Measurements from ENCODE around the gene CPNE8.
A peak's percentile ranks its signal among the peaks of the same experiment; 100 is the strongest.

The CPNE8 gene

DNA sequence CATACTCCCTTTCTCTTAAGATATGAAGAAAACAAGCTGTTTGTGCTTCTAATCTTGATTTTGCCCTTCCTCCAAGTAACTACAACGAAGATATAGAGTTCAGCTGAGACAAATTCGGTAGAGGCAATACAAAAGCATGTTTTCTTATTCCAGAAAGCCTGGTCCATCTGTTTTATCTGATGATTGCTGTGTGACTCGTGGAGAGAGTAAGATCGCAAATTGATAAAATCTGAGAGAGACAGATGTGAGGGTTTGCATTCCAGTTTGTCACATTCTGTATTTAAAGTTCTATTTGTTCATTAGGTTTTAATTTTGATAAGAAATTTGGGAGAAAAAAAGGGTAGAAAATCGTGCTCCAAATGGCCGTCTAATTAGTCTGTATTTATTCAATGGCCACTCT, 192.1 kb downstream of the CPNE8 start:
- DNase-seq, result peak; percentile 3

GRCh38 chr12:38711054-38711453, 194.3 kb downstream of the CPNE8 start:
- no peak for DNase-seq

DNA sequence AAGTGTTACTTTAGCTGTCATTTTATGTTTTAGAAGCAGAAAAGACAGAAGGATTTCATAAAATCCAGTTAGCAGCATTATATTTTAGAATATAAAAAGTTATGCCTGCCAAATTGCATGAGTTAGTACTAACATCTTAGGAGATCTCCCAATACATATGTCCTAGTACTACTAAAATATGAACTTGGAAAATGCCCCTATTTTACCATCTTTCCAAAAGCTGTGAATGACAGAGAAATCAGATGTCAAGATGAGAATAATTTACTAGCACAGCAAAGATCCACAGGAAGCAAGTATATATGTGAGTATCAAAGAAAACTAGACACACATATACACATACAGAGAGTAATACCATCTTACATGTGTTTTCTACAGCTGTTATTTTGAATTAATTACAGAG, 196.9 kb downstream of the CPNE8 start:
- no peak for DNase-seq

- no peak for DNase-seq
These were observed 197.7 kb downstream of the CPNE8 start for GRCh38 chr12:38707648-38708047.

GRCh38 chr12:38697289-38697688, 208.1 kb downstream of the CPNE8 start:
- DNase-seq, result no peak

GRCh38 chr12:38695057-38695456, 210.3 kb downstream of the CPNE8 start:
- DNase-seq, result no peak

DNA sequence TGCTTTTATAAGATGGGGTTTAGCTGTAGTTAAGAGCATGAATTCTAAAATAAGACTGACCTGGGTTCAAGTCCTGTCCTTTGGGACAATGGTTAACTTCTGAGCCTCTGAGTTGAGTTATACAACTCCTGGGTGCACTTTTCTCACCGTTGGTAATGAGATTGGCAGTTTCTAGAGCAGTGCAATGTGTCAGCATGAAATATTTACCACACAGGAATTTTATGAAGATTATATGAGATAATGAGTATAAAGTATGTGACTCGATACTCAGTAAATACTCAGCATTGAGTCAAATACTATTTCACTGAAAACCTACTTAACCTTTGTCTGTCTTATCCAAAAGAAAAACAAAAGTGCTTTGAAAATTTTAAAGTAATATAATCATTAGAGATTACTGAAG, 214.2 kb downstream of the CPNE8 start:
- no peak for DNase-seq

DNA sequence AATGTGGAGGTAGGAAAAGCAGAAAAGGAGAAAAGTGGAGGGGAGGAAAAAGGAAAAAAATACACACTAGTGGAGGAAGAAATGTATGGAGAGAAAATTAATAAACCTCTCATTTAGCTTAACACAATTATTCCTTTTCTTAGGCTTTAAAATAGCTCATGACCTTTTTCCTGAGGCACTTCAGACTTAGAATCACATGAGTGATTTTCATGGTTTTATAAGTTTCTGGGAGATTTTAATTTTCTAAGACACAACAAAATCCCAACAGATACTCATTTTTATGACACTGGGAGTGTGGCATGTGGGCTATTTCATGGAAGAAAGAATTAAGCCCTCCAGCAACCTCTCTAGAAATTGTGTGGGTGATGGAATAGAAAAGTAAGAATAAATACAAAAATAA, 214.7 kb downstream of the CPNE8 start:
- DNase-seq, result no peak

GRCh38 chr12:38689704-38690103, 215.7 kb downstream of the CPNE8 start:
- no peak for DNase-seq

GRCh38 chr12:38689195-38689594, 216.2 kb downstream of the CPNE8 start:
- no peak for DNase-seq

DNA sequence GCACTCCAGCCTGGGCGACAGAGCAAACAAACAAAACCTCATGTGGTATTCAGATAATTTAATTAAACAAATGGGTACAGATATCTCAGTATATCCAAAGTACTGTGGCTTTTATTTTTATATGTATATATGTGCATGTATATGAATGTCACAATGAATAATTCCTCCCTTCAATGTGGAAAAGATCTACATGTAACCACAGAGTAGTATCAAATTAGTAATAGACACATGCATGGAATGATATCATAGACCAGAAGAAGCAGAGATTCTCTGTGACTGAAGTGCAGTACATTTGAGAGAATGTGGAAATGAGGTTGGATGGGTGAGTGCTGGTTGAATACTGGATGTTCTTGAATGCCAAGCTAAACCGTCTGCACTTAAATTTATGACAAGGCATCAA, 222.9 kb downstream of the CPNE8 start:
- no peak for DNase-seq

DNA sequence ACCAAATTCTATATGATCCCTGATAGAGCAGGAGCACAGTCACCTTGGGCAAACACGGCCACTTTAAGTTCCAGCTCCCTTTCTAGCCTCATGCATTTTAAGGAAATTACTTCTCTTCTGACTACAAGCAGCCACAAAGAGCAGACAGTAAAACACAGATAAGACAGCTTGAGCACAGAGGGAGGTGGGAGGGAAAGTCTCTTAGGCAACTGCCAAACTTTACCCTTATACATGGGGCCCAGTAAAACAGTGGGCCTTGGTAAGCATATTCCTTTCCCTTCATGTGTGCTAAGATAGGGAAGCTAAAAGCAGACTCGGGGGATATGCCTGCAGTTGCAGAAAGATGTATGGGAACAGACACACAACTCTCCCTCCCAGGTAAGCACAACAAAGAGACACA, 235.9 kb downstream of the CPNE8 start:
- peak; percentile 95 for DNase-seq

DNA sequence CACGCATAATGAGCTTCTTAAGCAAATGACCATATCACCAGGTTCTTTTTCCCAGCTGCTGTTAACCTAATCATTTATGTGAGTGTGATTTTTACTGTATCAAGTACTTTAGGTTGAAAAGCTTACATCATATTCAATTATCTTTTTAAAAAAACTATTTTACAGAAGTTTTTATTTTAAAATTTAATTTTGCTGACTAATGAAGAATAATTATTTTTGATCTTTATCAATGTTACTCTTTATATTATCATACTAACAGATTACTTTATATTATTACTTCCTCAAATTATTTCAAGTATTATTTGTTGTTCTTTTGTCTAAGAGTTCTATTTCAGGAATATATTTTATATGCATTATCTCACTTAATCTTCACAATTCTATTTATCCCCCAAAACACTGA, 236.3 kb downstream of the CPNE8 start:
- DNase-seq, result peak; percentile 8

DNA sequence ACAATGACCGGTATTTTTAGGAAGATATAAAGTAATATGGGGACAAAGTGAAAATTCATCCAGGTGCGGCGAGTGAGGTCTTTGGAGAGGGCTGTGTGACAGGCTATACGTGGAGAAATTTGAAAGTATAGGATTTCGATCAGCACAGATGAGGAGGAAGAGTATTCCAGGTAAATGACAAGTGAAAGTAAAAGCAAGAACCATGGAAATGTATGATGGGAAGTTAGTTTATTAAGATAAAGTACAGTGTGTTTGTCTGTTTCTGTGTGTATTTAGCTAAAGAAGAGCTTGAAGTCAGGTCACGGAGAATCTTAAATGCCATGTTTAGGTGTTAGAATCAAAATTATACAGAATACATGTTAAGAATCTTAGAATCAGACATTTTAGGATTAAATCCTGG, 239.0 kb downstream of the CPNE8 start:
- DNase-seq, result no peak

DNA sequence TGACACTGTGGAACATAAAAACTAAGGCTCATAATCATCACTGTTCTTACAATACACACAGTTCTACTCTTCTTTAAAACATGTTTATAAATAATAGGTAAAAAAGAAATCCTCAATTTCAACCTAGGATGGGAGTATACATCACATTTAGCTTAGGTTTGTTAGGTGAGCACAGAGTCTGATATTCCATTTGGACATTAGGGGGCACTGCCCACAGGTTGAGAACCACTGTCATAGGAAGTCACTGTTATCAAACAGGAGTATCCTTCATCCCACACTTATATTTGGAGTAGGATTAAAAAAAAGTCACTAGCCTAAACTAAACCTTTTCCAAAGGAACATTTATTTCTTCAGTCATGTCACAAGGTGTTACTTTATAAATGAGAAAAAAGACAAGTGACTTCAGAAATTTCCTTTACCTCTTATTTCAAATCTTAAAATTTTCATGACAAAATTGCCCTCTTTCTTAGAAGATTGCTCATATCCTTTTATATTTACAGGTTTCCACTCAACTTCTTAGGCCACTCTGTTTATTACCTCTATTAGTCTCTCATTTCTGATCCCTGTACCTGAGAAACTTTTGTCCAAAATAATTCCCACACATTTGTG, 240.6 kb downstream of the CPNE8 start:
- DNase-seq, result peak; percentile 58

GRCh38 chr12:38662829-38663228, 242.6 kb downstream of the CPNE8 start:
- peak; percentile 67 for DNase-seq

DNA sequence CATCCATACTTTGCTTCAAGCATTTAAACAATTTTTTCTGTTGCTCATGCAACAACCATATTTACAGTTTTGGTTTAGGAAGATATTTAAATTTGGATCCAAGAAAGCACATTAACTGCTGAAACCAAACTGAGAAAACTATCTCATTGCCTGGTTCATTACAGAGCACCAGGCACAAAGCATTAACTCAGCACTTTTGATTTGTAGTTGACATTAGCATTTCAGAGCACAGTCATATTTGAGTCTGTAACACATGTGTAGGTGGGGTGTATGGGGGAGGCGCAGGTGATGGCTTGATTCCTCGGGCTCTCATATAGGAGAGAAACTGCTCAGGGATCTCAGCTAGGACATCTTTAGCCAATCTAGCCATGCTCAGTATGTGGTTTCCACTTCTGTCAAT, 251.7 kb downstream of the CPNE8 start:
- no peak for DNase-seq

DNA sequence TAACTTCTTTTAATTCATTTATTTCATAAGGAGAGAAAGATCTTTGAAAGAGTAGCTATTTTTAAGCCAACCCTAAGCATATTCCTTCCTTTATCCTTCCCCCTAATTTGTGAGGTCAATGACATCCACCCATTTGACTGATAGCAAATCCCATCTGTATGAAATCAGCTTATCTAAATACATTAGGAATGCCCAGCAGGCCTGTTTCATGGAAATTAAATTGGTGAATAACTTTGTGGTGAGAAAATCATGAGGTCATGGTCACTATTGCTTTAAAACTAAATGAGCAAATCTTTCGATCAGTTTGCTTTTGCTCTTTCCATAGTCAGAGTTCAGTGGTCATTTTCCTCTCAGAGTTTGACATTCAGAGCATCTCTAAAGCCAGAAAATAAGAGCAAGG, 256.6 kb downstream of the CPNE8 start:
- no peak for DNase-seq

GRCh38 chr12:38646146-38646545, 259.2 kb downstream of the CPNE8 start:
- no peak for DNase-seq

- no peak for DNase-seq
These were observed 265.8 kb downstream of the CPNE8 start for GRCh38 chr12:38639625-38640024.

DNA sequence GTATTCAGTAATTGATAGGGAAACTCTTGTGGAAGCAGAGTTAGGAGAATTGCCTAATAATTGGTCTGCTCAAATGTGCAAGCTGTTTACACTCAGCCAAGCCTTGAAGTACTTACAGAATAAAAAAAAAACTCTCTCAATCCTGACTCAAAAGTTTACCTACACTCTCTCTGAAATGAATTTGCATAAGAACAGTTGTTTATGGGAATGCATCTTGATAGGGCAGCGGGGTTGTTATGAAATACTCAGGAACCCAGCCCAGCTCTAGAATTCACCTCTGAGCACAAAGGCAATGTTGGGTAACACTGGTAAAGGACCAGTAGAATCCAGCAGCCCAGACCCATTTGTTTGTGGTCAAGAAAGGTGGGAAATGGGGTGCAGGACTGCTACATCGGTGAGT, 267.0 kb downstream of the CPNE8 start:
- DNase-seq, result no peak

DNA sequence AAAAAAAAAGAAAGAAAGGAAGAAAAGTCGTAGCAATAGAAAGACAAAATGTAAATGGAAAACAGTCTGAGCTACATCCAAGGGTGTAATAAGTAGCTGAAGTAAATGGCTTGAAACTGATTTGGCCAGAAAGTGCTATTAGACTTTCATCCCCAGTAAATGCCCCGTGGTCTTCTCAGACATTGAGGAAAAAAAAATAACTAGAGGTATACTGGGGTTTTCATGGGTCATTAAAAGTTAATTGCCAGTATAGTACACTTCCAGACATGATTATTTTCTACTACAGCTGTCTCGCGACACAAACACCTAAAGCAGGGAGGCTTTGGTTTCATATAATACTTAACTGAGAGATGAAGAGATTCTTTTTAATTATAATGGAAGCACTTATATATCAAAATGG, 271.9 kb downstream of the CPNE8 start:
- DNase-seq, result no peak

DNA sequence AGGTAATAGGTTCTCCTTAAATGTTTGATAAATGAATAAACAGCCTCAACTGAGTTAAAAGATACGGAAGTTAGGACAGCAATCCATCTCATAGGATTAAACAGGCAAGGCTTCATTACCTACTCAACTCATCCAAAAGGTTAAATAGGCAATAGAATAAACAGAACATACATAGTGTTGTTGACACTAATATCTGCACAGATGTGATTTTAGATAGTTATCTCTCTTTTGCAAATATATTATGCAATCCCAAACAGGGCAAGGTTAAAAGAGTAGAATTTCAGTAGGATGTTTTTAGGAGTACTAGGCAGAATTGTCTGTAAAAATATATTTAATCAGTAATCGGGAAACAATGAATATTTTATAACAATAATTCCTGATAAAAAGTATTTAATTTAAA, 276.3 kb downstream of the CPNE8 start:
- DNase-seq, result no peak

DNA sequence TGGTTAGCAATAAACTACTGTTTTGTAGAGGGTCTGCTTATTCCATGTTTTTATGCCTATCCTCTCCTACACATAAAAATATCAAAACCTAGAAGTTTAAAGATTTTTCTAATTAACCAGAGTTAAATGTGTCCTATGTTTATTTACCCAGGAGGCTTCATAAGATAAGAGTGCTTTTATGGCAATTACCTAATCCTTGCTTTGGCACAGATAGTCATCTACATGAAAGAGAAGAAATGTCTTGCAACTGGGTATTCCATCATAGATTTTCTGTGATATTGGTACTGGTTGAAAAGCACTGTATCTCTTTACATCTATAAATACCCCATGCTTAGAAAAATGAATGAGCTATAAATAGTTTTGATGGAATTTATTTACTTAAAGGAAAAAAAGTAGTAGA, 277.1 kb downstream of the CPNE8 start:
- DNase-seq, result no peak

DNA sequence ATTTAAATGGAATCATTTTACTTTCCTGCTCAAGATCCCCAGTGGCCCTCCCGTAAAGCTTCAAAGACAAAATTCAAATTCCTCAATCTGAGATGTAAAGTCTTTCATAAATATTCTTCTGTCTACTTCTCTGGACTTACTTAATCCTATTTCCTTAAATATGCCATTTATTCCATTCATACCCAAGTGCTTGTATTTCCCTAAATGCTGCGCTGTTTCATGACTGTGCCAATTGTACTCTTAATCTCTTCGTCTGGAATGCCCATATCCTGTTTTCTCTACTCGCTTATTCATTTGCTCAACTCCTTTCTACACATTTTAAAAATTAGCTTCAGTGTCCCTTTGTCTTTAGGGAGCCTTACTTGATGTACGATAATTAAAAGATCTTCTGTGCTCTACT, 280.1 kb downstream of the CPNE8 start:
- no peak for DNase-seq

DNA sequence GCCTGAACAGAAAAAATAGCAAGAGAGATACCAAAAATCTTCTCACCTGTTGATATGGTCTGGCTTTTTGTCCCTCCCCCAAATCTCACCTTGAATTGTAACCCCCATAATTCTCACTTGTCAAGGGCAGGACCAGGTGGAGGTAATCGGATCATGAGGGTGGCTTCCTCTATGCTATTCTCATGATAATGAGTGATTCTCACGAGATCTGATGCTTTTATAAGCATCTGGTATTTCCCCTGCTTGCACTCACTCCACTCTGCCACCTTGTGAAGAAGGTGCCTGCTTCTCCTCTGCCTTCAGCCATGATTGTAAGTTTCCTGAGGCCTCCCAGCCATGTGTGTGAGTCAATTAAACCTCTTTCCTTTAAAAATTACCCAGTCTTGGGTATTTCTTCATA, 291.2 kb downstream of the CPNE8 start:
- DNase-seq, result no peak
